Inflammatory macrophage treated with lipopolysaccharide for 4 hours (primary cell): ENCODE results near the gene C7orf25.

ENCODE experiments used
- DNase-seq: peaks from one replicate; pipeline ENCODE4 v3.0.0-alpha.2; 2020

C7orf25 gene

DNA sequence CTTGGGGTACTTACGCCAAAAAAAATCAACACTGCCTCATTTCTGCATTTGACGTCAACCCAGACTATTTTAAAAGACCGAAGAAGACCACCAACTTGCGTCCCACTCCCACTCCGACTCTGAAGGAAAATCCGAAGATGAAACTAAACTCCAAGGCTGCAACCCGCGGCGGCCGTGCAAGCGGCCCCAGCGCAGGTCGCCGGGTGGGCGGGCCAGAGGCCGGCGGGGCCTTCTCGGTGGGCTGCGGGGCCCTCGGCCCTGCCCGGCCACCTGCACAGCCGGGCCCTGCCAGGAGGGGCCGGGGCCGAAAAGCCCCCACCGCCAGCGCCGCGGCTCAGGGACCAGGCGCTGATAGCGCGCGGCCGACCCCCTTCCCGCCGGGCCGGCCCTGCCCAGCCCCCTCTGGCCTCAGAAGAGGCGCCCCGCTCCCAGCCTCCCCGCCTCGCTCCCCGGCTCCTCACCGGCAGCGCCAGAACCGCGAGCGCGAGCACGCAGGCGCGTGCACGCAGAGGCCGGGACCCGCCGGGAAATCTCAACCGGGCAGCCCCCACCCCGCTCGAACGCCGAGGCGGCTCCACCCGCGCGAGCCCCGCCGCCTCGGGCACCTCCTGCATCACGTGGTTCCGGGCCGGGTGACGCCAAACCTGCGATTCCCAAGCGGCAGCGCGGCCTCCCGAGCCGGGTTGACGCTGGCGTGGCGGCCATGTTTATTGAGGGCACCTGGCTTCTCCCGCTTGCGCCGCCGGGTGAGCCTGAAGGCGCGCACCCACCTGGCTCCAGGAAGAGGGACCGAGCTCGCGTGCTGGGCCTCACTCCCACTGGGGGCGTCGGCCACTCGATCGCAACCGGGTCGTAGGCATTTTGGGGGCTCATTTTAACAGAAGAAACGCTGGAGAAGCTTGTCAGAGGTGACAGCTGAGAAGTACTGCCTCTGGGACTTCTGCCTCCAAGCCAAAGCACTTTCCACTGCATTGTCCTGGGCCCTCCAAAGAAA is at the start of gene C7orf25:
Gene C7orf25 (minus strand): TSS at position 617 of the 994 bp plus-strand sequence. CDS start 1,170 bp downstream, outside the sequence.
- peak; percentile 90 for DNase-seq

DNA sequence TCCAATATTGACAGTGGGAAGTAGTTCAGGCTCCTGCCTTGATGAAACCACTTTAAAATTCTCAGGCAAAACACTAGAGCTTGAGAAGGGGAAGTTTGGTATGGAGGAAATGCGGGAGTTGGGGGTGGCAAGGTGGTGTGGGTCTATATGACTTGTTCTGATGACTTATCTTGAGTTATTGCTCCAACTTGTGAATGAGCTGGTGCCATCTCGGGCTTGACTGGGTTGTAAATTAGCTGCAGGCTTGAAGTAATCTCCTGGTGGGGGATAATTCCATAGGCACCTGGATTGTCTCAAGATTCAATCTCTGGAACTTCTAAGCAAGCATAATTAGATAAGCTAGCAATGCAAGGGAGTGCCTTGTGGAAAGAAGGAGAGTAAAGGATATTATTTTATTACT is 49.3 kb upstream of the C7orf25 start:
- peak; percentile 40 for DNase-seq

- peak; percentile 34 for DNase-seq
Measured at GRCh38 chr7:42960762-42961161, 48.9 kb upstream of the C7orf25 start.

- DNase-seq, result no peak
Measured at GRCh38 chr7:42959549-42959948, 47.7 kb upstream of the C7orf25 start.

DNA sequence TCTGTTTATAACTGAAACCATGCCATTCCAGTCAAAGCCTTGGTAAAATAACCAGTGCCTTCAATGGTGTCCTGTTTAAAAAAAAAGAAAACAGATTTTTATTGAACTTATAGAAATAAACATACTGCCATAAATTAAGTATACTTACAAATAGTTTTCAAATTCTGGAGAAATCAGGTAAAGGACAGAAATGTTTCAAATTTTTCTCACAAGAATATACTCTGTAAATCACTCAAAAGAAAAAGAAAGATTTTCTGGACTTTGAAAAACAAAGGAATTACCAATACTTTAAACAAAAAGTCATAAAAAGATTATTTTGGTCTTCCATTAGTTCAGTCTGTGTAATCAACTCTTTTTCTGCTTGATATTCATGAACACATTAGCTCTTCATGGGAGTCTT is 44.2 kb upstream of the C7orf25 start:
- DNase-seq, result no peak

- peak; percentile 91 for DNase-seq
Measured at GRCh38 chr7:42953994-42954393, 42.1 kb upstream of the C7orf25 start.

DNA sequence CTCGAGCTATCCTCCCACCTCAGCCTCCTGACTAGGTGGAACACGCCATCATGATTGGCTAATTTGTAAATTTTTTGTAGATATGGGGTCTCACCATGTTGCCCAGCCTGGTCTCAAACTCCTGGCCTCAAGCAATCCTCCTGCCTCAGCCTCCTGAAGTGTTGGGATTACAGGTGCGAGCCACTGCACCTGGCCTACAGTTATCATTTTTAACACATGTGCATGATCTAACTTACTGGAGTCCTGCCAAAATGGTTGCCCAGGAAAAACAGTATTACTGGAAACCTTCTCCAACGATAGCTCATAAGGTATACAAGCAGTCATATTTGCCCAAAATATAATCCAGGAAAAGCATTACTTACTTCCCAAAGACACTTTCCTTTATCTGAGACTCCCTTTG is 40.5 kb upstream of the C7orf25 start:
- no peak for DNase-seq

DNA sequence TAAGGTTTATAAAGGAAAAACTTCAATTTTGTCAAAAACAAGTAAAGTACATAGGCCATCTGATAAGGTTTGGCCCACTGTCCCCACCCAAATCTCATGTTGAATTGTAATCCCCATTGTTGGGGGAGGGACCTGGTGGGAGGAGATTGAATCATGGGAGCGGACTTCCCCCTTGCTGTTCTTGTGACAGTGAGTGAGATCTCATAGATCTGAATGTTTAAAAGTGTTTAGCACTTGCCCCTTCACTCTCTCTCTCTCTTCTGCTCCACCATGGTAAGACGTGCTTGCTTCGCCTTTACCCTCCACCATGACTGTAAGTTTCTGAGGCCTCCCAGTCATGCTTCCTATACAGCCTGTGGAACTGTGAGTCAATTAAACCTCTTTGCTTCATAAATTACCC is 38.5 kb upstream of the C7orf25 start:
- no peak for DNase-seq

- no peak for DNase-seq
Measured at GRCh38 chr7:42947521-42947920, 35.7 kb upstream of the C7orf25 start.

GRCh38 chr7:42946627-42946950 is 34.7 kb upstream of the C7orf25 start:
- peak; percentile 77 for DNase-seq

DNA sequence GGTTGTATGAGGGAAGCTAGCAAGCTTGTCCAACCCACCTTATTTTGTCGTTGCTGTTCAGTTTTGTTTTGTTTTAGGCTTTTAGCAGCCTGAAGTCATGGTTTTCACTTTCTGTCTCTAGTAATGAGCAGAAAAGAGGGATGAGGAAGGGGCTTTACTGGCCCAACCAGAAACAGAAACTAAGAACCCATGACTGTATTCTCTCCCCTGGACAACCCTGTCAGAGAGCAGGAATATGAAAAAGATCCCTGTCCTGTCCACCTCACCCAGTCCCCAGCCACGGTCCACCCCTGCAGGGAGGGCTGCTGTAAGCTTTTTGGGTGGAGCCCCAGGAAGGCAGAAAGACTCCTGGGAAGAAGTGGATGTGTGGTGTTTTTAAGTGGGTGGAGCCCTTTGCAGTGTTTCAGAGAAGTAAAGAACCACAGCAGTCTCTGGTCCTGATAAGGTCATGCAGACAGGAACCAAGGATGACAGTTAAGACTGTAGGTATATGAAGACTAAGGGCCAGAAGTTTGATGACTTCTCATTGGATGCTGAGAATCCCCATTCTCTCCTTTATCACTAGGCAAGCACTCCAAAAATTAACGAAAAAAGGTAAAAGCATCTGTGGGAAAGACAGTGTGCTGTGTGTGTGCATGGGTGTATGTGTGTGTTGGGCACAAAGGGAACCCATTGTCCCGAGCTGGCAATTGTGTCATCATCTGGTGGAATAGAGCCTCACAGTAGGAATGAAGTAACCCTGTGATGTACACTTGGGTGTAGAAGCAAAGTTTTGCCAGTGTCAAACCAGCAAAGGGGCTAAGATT is 34.2 kb upstream of the C7orf25 start:
- DNase-seq, result peak; percentile 88

- peak; percentile 78 for DNase-seq
Measured at GRCh38 chr7:42940985-42941847, 29.3 kb upstream of the C7orf25 start.

DNA sequence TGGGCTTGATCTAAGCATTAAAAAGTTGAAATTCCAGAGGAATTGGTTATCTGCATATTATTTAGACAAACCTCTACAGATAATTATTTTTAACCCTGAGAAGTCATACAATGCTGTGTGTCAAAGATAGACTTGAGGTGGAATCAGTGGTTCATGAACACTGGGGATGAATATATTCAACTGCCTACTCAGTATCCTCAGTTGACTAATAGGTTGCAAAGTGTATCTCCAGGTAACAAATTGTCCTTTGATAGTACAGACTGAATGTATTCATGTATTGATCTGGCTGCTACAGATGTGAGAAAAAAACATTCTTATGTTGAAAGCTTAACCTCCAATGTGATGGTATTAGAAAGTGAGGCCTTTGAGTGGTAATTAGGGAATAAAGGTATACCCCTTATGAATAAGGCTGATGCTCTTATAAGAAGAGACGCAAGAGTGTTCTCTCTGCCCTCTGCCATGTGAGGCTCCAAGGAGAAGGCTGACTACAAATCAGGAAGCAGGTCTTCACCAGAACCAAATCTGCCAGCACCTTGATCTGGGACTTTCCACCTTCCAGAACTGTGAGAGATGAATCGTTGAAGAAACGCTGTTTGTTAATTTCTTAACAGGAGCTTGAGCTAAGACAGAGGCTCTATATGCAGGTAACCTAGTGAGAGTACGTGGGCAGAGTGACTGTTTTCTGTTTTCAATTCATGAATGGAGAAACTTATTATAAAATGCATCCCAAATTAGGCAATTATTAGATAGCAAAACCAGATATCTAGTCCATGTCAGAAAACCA is 27.8 kb upstream of the C7orf25 start:
- no peak for DNase-seq

DNA sequence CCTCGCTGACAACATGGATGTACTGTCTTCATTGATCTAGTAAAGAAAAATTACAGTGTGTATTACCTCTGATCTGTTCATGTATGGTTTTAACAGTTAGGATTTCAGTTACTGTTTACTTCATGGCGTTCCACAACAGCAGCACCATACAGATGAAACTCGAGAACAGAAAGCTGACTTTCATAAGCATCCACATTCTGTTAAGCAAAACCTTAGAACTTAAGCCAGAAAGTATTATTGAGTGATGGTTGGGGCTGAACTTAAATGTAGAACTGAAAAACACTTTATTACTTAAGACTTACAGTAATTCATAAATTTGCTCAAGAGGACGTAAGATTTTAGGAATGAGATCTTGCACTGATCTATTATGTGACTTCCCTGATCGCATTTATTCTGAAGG is 24.0 kb upstream of the C7orf25 start:
- no peak for DNase-seq

DNA sequence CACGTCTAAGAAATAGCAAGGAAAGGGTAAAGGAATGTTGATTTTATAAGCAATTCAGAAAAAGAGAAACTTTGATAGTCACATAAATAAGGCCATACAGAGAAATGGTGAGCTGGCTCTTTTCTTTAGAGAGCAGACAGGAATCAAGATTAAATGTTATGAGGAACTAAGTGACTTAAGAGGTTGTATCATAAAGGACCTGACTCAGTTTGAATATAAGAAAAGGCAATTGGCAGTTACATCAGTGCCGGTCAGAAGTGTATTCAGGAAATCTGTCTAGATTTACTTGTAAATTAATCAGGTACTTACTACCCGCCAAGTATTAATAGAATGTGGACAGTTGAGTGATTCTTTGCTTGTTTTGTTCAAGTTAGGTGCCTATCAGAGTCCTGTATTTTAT is 22.4 kb upstream of the C7orf25 start:
- DNase-seq, result peak; percentile 59

GRCh38 chr7:42932811-42933591 is 21.1 kb upstream of the C7orf25 start:
- no peak for DNase-seq

- DNase-seq, result peak; percentile 99
Measured at GRCh38 chr7:42931834-42932651, 20.2 kb upstream of the C7orf25 start, which contains the start of the genes MRPL32 and PSMA2. Gene MRPL32, plus strand, starts transcription at chr7:42932376. Its CDS starts 11 bp downstream, at chr7:42932387. Gene PSMA2, minus strand, starts transcription at chr7:42932174. Its CDS starts 16 bp downstream, at chr7:42932158.

GRCh38 chr7:42931447-42931833 is 19.6 kb upstream of the C7orf25 start:
- DNase-seq, result peak; percentile 75

DNA sequence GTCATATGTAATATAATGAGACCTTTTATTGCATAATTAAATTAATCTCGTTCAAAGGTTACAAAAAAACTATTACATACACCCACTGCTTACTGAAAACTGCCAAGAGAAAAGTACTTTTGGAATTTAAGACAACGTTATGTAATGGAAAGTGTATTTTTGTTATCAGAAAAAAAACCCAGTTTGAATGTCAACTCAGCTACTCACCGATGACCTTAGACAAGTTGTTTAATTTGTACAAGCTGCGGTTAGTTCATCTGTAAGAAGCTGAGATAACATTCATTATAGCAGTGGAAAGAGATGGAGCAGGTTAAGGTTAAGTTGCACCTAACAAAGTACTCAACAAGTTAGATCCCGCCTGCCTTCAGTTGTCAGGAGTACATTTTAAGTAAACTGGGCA is 19.0 kb upstream of the C7orf25 start:
- no peak for DNase-seq

DNA sequence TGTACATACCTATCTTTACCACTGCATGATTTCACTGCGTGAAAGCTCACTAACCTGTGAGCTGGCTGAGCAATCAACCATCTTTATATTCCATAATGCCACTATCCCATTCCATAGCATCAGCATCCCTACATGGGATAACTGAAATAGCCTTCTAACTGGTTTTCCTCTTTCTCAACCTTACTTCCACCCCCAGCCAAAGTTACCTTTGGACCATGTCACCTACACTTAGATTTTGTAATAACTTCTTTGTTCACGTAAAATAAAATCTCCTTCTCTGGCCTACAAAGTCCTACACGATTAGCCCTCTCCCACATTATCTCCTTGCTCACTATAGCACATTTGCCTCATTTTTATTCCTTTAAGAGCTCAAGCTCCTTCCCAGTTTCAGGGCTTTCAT is 17.6 kb upstream of the C7orf25 start:
- no peak for DNase-seq
